ENCODE measurements around the gene PXDN. TPM values are rescaled to one million over a fixed set of nuclear protein-coding genes. Genes with fewer than 3 reads are reported as not detected.

The PXDN gene
- total RNA-seq, 2 donors from 2014 or later: 29.5 to 40.8 TPM

DNA sequence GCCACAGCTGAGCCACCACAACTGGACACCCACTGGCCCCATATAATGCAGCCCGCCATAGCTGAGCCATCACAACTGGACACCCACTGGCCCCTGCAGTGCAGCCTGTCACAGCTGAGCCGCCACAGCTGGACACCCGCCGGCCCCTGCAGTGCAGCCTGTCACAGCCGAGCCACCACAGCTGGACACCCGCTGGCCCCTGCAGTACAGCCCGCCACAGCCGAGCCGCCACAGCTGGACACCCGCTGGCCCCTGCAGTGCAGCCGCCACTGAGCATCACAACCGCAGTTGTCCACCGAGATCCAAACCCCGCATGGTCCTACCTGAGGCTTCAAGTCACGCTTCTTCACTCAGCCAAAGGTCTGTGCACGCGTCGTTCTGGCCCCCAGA, 134.2 kb downstream of the PXDN start:
- H3K4me3 ChIP-seq: no peak overlapping the region
- no peaks in the 10 kb centered on the region for H3K9me3 ChIP-seq
- intact Hi-C loops (cut with DNase I): no loop called here
- DNase-seq (ENCODE audit: low spot score): no peak
- no peaks in the 10 kb centered on the region for H3K27me3 ChIP-seq (replicated peaks; ENCODE audit: insufficient read depth)
- 89% methylated on average over 18 of the region's 18 CpGs for WGBS
- no peaks in the 10 kb centered on the region for H3K4me1 ChIP-seq (replicated peaks)
- TF ChIP-seq, protein P1, sequence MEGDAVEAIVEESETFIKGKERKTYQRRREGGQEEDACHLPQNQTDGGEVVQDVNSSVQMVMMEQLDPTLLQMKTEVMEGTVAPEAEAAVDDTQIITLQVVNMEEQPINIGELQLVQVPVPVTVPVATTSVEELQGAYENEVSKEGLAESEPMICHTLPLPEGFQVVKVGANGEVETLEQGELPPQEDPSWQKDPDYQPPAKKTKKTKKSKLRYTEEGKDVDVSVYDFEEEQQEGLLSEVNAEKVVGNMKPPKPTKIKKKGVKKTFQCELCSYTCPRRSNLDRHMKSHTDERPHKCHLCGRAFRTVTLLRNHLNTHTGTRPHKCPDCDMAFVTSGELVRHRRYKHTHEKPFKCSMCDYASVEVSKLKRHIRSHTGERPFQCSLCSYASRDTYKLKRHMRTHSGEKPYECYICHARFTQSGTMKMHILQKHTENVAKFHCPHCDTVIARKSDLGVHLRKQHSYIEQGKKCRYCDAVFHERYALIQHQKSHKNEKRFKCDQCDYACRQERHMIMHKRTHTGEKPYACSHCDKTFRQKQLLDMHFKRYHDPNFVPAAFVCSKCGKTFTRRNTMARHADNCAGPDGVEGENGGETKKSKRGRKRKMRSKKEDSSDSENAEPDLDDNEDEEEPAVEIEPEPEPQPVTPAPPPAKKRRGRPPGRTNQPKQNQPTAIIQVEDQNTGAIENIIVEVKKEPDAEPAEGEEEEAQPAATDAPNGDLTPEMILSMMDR (IDR thresholded peaks at IDR 0.05): no peak
- TF ChIP-seq POLR2AphosphoS5 (IDR thresholded peaks at IDR 0.05): no peak
- TF ChIP-seq POLR2A (IDR thresholded peaks at IDR 0.05): no peak
- H3K36me3 ChIP-seq: no peaks in the 10 kb centered on the region
- no peak overlapping the region for H3K27ac ChIP-seq

DNA sequence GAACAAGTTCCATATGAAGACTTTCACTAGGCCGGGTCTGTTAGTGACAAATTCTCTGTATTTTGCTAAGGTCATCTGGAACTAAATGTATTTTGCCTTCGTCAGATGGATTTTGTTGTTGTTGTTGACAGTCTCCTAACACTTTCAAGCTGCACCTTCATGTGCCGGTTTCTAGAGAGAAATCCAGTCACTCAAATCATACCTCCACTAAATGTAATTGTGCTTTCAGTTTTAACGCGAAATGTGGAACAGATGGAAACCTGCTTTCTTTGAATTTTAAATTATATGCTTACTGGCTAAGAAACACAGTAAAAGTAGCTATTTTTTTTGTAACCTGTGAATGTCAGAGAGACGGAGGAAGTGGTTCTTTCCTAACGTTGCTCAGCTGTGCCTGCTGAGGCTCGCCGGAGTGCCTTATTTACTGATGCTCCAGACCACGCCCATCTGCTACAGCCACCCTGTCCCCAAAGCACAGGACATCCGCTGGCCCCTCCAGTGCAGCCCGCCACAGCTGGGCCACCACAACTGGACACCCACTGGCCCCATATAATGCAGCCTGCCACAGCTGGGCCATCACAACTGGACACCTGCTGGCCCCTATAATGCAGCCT, 134.7 kb downstream of the PXDN start:
- H3K27ac ChIP-seq: no peak overlapping the region
- no peaks in the 10 kb centered on the region for H3K9me3 ChIP-seq
- H3K27me3 ChIP-seq (replicated peaks; ENCODE audit: insufficient read depth): no peaks in the 10 kb centered on the region
- intact Hi-C loops (cut with DNase I): no loop called here
- H3K36me3 ChIP-seq: no peaks in the 10 kb centered on the region
- no peak for DNase-seq (ENCODE audit: low spot score)
- H3K4me3 ChIP-seq: no peak overlapping the region
- H3K4me1 ChIP-seq (replicated peaks): no peaks in the 10 kb centered on the region
- WGBS: 54% methylated on average over 12 of the region's 12 CpGs
- TF ChIP-seq POLR2A (IDR thresholded peaks at IDR 0.05): no peak
- TF ChIP-seq POLR2AphosphoS5 (IDR thresholded peaks at IDR 0.05): no peak
- TF ChIP-seq, protein P1 (IDR thresholded peaks at IDR 0.05): no peak

DNA sequence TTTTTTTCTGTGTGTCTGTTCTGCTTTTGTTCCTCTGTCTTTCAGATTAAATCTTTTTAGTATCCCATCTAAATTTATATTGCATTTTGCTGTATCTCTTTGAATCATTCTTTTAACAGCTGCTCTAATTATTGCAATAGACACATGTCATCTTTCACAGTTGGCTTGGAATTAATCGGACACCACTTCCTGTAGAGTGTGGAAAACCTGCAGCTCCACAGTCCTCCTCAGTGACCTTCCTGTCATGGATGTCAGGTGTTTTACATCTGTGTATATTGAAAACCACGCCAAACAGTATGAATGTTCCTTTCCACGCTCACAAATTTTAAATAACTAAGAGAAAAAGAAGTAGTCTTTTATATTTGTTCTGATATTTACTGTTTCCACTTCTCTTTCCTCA, 135.3 kb downstream of the PXDN start:
- Histone ChIP-seq H3K9me3 (no peaks in the 10 kb centered on the region), H3K4me3 (no peak overlapping the region), H3K4me1 (replicated peaks) (no peaks in the 10 kb centered on the region), H3K27ac (no peak overlapping the region), H3K36me3 (no peaks in the 10 kb centered on the region), H3K27me3 (replicated peaks; ENCODE audit: insufficient read depth) (no peaks in the 10 kb centered on the region)
- 69% methylated on average over 3 of the region's 3 CpGs for WGBS
- TF ChIP-seq POLR2A (IDR thresholded peaks at IDR 0.05): no peak
- no peak for TF ChIP-seq POLR2AphosphoS5 (IDR thresholded peaks at IDR 0.05)
- TF ChIP-seq, protein P1 (IDR thresholded peaks at IDR 0.05): no peak
- intact Hi-C loops (cut with DNase I): no loop called here
- DNase-seq (ENCODE audit: low spot score): no peak

DNA sequence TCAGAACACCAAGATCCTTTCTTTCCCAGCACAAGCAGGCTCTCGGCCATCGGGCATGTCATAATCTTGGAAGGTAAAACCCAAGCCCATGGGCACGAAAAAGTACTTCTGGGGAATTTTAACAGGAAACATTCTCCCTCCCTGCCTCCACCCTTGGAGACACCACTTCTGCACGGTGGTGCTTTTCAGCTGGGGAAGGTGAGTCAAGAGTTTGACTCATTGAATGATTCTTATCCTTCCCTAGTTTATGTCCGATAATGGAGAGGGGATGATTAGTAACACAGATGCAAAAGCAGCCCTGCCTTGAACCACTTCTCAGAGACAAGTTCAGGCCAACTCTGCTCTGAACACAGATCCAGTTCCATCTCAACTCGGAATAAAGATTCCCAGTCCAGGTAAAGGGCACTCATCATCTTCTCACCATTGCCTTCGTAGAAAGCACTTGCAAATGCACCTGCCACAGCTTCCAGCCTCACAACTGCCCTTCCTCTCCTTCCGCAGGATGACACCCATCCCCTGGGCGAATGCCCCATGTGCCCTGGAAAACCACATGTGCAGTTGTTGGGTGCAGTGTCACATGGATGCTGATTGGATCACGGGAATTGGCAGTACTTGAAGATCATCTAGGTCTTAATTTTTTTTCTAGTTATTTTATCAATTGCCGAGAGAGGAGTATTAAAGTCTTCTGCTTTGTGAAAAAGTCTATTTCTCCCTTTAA, 136.2 kb downstream of the PXDN start:
- intact Hi-C loops (cut with DNase I): no loop called here
- Histone ChIP-seq H3K27ac (no peak overlapping the region), H3K4me1 (replicated peaks) (no peaks in the 10 kb centered on the region), H3K4me3 (no peak overlapping the region), H3K9me3 (no peaks in the 10 kb centered on the region), H3K27me3 (replicated peaks; ENCODE audit: insufficient read depth) (no peaks in the 10 kb centered on the region), H3K36me3 (no peaks in the 10 kb centered on the region)
- 77% methylated on average over 11 of the region's 11 CpGs for WGBS
- DNase-seq (ENCODE audit: low spot score): no peak
- no peak for TF ChIP-seq POLR2AphosphoS5 (IDR thresholded peaks at IDR 0.05)
- TF ChIP-seq, protein P1 (IDR thresholded peaks at IDR 0.05): no peak
- TF ChIP-seq POLR2A (IDR thresholded peaks at IDR 0.05): no peak
